Stimulated activated CD8-positive, alpha-beta memory T cell treated with anti-CD3 and anti-CD28 coated beads, Interleukin-7, amount 100 ng/mL, for 24 hours (primary cell): ENCODE data around the gene TSEN2.
"Not testable (repeated sequence)": the region's sequence is repeated elsewhere in the genome, so short reads cannot be mapped to it uniquely, and the experiment has no call there.

Experiments used
- DNase-seq: peaks from one replicate; pipeline ENCODE4 v3.0.0-alpha.2; 2020; ENCODE audit warnings: low read depth

TSEN2 gene

DNA sequence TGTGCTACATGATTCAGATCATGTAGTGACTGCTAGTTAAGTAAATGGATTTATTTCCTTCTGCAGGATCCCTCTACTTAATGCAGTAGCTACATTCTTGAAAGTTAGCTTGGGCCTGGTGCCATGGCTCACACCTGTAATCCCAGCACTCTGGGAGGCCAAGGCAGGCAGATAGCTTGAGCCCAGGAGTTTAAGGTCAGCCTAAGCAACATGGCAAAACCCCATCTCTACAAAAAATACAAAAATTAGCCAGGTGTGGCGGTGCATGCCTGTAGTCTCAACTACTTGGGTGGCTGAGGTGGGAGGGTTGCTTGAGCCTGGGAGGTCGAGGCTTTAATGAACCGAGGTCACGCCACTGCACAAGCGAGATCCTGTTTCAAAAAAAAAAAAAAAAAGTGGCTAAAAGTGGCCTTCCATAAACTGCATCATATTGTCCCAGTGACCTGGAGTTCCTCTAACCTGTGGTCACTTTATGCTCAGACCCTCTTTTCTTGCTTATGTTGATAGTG is 22.0 kb downstream of the TSEN2 start:
- no peak for DNase-seq

DNA sequence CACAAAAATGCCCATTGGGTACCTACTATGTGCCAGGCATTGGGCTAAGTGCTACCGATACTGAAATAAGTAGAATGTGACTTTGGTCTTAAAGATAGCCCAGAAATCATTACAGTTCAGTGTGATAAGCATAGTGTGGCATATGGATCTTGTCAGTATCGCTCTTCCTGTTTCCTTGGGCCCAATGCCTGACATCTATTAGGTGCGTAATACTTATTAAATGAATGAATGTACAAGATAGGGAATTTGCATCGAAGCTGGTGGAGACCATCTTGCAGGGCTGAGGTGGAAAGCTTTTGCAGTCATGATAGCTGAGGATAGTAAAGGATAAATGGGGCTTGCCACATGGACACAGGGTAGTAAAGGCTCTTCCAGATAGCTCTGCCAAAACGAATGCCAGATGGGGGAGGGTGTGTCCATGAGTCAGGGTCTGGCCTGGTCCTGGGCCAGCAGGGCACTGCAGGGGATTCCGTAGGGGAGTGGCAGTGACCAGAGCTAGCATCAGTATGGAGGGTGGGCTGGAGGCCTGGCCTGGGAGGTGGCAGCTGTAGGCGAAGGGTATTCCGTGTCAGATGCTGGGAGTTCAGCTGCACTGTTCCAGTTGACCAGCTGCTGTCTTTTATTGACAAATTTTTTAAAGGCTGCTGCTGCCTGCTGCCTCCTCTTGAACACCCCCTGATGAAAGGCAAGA is 23.5 kb downstream of the TSEN2 start:
- DNase-seq = no peak

DNA sequence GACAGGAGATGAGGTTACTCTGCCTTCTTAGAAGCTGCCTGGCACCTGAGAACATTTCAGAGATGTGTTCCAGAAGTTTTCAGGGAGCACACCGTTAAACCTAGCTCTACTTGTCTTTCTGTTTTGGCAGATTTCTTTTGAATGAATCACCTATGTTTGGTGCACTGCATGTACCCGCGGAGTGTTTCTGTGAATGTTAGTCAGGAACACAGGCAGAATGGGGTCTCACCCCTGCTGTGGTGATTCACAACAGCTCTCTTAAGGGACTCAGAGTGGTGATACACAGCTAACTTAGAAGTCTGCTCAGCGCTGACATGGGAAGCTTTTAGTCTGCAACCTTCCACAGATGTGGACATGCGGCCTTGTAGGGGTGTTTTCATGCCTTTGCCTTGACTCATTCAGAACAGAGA is 24.0 kb downstream of the TSEN2 start:
- DNase-seq = no peak

GRCh38 chr3:12509466-12509865 is 25.2 kb downstream of the TSEN2 start:
- DNase-seq = no peak

DNA sequence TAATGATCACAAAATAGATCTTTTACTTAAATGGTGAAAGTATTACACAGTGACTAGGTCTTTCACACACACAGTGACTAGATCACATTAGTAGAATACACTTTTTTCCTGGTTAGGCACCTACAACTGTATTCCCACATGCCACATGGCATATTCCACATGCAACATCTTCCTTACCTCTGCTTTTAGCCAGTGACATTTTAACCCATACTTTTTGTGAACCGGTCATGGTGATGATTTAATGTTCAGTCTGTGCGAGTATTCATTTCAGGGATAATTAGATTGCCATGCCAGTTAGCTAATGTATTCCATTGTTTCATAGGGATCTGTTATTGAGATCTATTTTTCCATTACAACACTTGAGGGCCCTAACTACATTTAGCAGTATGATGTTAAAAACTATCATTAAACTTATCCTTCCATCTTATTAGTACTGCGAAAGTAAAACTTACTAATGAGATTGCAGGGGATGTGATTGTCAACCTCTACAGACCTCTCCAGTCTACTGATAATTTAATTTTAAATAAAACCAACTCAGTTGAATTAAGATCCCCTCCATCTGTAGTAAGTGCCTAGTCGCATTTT is 28.3 kb downstream of the TSEN2 start:
- DNase-seq = no peak

DNA sequence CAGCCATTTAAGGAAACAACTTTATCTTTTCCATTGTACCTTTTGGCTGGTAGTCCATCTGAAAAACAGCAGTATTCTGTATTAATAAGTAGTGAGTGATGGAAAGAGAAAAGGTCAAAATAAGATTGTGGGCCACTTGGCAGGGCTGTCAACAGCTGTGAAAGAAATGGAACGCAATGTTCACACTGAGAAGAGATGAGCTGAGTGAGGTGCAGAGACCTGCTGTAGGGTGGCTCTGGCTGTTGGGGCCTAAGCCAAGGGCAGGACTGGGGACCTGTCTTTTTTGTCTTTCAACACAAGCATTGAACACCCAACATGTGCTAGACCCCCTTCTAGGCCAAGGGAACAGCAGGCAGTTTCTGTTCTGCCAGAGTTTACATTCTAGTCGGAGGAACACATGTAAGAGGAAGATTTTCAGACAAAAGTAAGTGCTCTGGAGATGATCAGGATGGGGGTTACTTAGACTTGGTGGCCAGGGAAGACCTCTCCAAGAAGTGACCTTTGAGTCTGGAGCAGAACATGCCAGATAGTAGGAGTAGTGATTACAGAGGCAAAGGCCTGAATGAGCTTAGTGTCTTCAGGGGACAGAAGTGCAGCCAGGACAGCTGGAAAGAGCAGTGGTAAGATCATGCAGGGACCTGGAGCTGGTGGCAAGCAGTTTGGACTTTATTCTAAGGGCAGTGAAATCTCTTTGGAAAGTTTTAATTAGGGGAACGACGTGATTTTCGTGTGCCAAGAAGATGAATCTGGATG is 29.6 kb downstream of the TSEN2 start:
- DNase-seq = no peak

GRCh38 chr3:12515631-12516030 is 31.4 kb downstream of the TSEN2 start:
- no peak for DNase-seq

- no peak for DNase-seq
Observed at GRCh38 chr3:12516873-12517272, 32.6 kb downstream of the TSEN2 start.

DNA sequence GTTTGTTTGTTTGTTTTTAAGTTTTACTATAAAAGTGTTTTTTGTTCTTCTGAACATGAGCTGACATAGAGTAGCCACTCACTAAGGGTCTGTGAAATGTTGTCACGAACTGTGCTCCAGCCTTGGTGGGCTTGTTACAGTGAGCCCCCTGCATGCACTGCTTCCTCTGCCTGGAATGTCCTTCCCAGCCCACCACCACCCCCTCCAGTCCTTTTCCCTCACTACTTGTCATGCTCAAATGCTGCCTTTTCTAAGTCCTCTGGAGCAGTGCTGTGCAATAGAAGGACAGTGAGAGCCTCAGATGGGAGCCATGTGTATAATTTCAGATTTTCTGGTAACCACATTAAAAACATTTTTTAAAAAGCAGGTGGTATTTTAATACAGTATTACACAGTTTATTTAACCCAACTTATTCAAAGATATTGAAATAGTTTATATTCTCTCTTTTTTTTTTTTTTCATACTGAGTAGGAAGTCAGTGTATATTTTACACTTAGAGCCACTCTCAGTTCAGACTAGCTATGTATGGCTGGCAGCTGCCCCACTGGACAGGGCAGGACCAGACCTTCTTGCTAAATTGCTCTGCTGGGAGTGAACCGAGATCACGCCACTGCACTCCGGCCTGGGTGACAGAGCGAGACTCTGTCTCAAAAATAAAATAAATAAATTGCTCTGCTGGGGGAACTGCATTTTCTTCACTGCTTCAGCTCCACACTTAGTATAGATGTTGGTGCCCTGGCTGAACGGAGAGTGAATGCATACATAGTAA is 34.2 kb downstream of the TSEN2 start:
- DNase-seq = no peak

DNA sequence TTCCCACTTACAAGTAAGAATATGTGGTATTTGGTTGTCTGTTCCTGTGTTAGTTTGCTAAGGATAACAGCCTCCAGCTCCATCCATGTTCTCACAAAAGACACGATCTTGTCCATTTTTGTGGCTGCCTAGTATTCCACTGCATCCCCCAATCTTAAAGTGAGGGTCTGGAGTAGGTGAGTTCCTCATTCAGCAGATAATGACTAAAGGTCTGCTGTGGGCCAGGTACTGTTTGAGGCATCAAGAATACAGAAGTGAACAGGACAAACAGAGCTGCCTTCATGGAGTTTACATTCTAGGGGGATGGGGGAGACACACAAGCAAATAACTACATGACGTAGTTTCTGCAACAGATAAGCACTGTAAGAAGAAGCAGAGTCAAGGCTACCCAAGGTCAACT is 36.7 kb downstream of the TSEN2 start:
- DNase-seq = no peak

GRCh38 chr3:12522721-12523120 is 38.4 kb downstream of the TSEN2 start:
- DNase-seq = no peak

DNA sequence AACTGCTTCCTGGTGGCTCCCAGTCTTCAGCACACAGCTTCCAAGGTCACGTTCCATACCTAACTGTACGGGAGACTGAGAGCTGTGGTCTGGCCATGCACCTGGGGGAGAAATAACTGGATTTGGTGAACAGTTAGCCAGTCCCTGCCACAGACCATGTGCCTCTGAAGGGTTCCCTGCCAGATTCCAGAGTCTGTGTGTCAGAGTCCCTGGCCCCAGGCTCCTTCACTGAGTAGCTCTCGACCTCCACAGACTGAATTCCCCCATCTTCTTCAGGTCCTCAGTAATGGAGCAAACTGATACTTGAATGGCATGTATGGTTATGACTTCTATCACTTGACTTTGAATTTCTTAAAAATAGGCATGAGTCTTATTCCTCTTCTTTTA is 43.5 kb downstream of the TSEN2 start:
- no peak for DNase-seq

DNA sequence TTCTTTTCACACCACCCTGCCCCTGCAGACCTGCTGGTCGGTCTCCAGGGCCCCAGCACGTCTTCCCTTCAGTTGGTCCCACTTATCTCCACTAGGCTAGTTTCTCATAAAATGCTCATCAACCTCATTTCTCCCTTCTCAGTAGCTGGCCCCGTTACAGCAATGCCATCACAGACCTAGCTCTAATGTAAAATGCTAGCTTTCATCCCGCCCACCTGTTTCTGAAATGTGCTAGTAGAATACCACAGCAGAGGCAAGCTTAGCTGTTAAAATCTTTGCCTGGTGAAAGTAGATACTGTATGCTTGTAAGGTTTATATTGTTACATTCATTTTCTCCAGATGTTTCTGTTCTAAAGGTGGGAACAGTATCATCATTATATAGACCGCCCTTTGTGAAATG is 47.9 kb downstream of the TSEN2 start:
- DNase-seq = no peak

DNA sequence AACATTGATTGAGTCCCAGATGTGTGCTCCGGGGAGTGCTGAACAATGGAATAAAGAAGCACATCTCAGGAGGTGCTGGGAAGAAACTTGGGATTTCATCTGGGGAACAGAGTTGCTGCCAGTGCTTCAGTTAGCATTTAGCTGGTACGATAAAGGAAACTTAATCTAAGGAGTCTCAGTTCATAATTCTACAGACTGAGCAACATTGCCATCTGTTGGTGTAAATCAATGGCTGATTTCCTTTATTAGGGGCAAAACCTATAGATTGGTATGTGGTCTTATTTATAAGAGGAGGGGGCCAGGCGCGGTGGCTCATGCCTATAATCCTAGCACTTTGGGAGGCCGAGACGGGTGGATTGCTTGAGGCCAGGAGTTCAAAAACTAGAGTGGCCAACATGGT is 52.1 kb downstream of the TSEN2 start:
- DNase-seq = no peak

- no peak for DNase-seq
Observed at GRCh38 chr3:12541625-12542024, 57.3 kb downstream of the TSEN2 start.

DNA sequence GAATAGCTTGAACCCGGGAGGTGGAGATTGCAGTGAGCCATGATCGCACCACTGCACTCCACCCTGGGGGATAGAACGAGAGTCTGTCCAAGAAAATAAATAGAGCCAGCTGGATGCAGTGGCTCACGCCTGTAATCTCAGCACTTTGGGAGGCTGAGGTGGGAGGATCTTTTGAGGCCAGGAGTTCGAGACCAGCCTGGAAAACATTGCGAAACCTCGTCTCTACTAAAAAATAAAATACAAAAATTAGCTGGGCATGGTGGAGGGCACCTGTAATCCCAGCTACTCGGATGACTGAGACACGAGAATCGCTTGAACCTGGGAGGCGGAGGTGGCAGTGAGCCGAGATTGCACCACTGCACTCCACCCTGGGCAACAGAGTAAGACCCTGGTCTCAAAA is 59.2 kb downstream of the TSEN2 start:
- DNase-seq = not testable (repeated sequence)

- no peak for DNase-seq
Observed at GRCh38 chr3:12544652-12545472, 60.6 kb downstream of the TSEN2 start.

DNA sequence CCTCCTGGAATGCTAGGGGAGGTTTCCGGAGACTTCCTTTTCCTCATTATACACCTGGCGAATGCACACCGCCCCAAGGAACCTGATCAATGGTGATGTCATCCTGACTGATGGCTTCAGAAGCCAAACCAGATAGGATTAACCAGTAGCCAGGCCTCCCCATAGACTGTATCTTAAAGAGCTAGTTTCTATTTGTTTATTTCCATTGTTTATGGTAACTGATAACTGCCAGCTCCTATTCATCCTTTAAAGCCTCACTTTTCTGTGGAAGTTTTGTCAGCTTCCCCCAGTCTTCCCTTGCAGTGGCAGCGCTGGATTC is 61.2 kb downstream of the TSEN2 start, which contains the start of gene MKRN2OS:
TSS of gene MKRN2OS (minus strand) at position 27 of the 319 bp plus-strand sequence. CDS start 35 bp downstream, outside the sequence.
- no peak for DNase-seq

GRCh38 chr3:12549971-12550760 is 65.9 kb downstream of the TSEN2 start:
- no peak for DNase-seq

DNA sequence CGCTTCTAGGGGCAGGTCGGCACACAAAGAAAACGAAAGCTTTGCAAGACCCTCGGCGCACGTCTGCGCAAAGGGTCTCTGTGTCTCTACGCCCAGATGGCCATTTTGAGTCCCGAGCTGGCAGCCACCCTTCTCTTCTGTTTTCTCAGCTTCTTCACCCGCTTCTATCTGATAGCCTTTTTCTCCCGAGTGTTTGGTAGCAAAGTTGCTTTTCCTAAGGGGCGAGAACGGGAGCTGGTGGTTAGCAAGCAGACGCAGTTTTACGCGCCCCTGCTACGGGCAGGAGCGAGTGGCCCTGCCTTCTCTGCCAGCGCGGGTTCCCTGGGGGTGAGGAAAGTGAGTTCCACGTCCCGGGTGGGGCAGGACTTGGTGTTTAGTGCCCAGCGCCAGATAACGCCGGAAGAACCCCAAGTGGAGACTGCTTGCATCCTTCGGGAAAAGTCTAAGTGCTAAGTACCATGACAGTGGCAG is 69.7 kb downstream of the TSEN2 start:
- DNase-seq = no peak

GRCh38 chr3:12556314-12556689 is 72.0 kb downstream of the TSEN2 start:
- DNase-seq = no peak
